CD4-positive, alpha-beta memory T cell (primary cell): ENCODE measurements around the gene SPATA16. TPM values are rescaled to one million over a fixed set of nuclear protein-coding genes. Genes with fewer than 3 reads are reported as not detected.
"Not testable (repeated sequence)": the region's sequence is repeated elsewhere in the genome, so short reads cannot be mapped to it uniquely, and the experiment has no call there.

Source experiments
- CTCF ChIA-PET: fragments of 350-600 bp; sonication (Branson Sonifier 250); formaldehyde crosslinking; loops from one replicate; lab custom pipeline; 2021; ENCODE audit warnings: inconsistent platforms; ENCODE audit not compliant: partially characterized antibody; lab: Charles Lee
- POLR2A ChIA-PET: fragments of 350-600 bp; sonication (Branson Sonifier 250); formaldehyde crosslinking; loops from one replicate; lab custom pipeline; 2021; ENCODE audit not compliant: partially characterized antibody; lab: Charles Lee
- DNase-seq, 5 donors: peaks; one replicate each; pipeline versions ENCODE4 v3.0.0 to v3.0.0-alpha.2; 2020 to 2022; ENCODE audit warnings: mixed read lengths in 1 of 5
- H3K27ac ChIP-seq: one replicate; pipeline ENCODE4 v1.7.0; 2013; ENCODE audit warnings: low read depth, low read length
- H3K27me3 ChIP-seq: 2 replicates; pipeline ENCODE4 v1.7.0; 2013; ENCODE audit warnings: mild to moderate bottlenecking, low read length, moderate library complexity; ENCODE audit not compliant: insufficient read depth
- H3K36me3 ChIP-seq: 2 replicates; pipeline ENCODE4 v1.7.0; 2013; ENCODE audit warnings: mild to moderate bottlenecking, low read length, moderate library complexity; ENCODE audit not compliant: insufficient read depth
- H3K4me1 ChIP-seq: 2 replicates; pipeline ENCODE4 v1.7.0; 2013; ENCODE audit warnings: mild to moderate bottlenecking, low read length, moderate library complexity; ENCODE audit not compliant: insufficient read depth
- H3K4me3 ChIP-seq, 2 donors: one replicate each; pipeline ENCODE4 v1.7.0; 2013; ENCODE audit warnings: low read length in 2 of 2, mild to moderate bottlenecking in 1 of 2
- H3K9me3 ChIP-seq, 2 donors: one replicate each; pipeline ENCODE4 v1.7.0; 2013; ENCODE audit warnings: low read length in 2 of 2, control low read depth in 1 of 2; ENCODE audit not compliant: control insufficient read depth in 1 of 2
- H3K27ac Mint-ChIP-seq, 7 donors: one replicate each; pipeline ENCODE4 v1.8.0; 2020 to 2021; ENCODE audit warnings: mixed read lengths in 7 of 7, mild to moderate bottlenecking in 6 of 7, inconsistent platforms in 3 of 7, moderate library complexity in 3 of 7
- H3K27me3 Mint-ChIP-seq, 2 donors: one replicate each; pipeline ENCODE4 v1.8.0; 2020 to 2021; ENCODE audit warnings: mixed read lengths in 2 of 2
- H3K36me3 Mint-ChIP-seq, 2 donors: one replicate each; pipeline ENCODE4 v1.8.0; 2020 to 2021; ENCODE audit warnings: mixed read lengths in 2 of 2, inconsistent platforms in 1 of 2, mild to moderate bottlenecking in 1 of 2
- H3K4me1 Mint-ChIP-seq, 4 donors: one replicate each; pipeline ENCODE4 v1.8.0; 2020 to 2021; ENCODE audit warnings: mixed read lengths in 4 of 4, mild to moderate bottlenecking in 1 of 4
- H3K4me3 Mint-ChIP-seq, 8 donors: one replicate each; pipeline ENCODE4 v1.8.0; 2020 to 2021; ENCODE audit warnings: mixed read lengths in 8 of 8, mild to moderate bottlenecking in 7 of 8, moderate library complexity in 6 of 8, inconsistent platforms in 3 of 8
- H3K9me3 Mint-ChIP-seq, 8 donors: one replicate each; pipeline ENCODE4 v1.8.0; 2020 to 2021; ENCODE audit warnings: mixed read lengths in 8 of 8, mild to moderate bottlenecking in 5 of 8, inconsistent platforms in 3 of 8, moderate library complexity in 1 of 8
- intact Hi-C: fragments of 100-400 bp; cut with micrococcal nuclease; formaldehyde crosslinking; loops from one replicate; pipeline ENCODE4 v1.15.1; 2023
- polyA plus RNA-seq, 2 donors: library from polyadenylated mRNA; unstranded; fragments of 300-500 nt; fragmentation: Illumina TruSeq; gene quantifications; one replicate each; pipeline ENCODE4 v1.2.3, GENCODE V29; 2021
- total RNA-seq, 2 experiments: library from RNA; stranded (reverse); gene quantifications; one replicate each; pipeline ENCODE4 v1.2.3, GENCODE V29; 2021

SPATA16 gene
- total RNA-seq: not detected
- not detected for polyA plus RNA-seq

- Mint-ChIP-seq H3K4me1 (no peaks in the 10 kb centered on the region), H3K27me3 (no peaks in the 10 kb centered on the region), H3K27ac (no peak within 1 kb of the TSS), H3K36me3 (no peaks in the 10 kb centered on the region), H3K9me3 (peaks cover 0 to 4% (median 0%) of the 10 kb centered on the region in 8 donors), H3K4me3 (no peak within 1 kb of the TSS)
- H3K4me3 ChIP-seq: no peak within 1 kb of the TSS
- H3K36me3 ChIP-seq: no peaks in the 10 kb centered on the region
- POLR2A ChIA-PET: no interaction called here
- peaks cover 0 to 6% of the 10 kb centered on the region in 2 donors for H3K9me3 ChIP-seq
- no peak within 1 kb of the TSS for H3K27ac ChIP-seq
- no peak for DNase-seq
- no peaks in the 10 kb centered on the region for H3K4me1 ChIP-seq
- intact Hi-C loops: no loop called here
- CTCF ChIA-PET: no interaction called here
- H3K27me3 ChIP-seq: no peaks in the 10 kb centered on the region
These were observed at the start of gene SPATA16 for GRCh38 chr3:173140986-173141385. SPATA16 (minus strand) TSS chr3:173141235; CDS start chr3:173117731, 23,504 bp downstream.

GRCh38 chr3:173183022-173183421 is 42.0 kb upstream of the SPATA16 start:
- H3K4me1 Mint-ChIP-seq, H3K27ac ChIP-seq, H3K36me3 ChIP-seq, H3K4me3 Mint-ChIP-seq, H3K27me3 Mint-ChIP-seq, H3K4me3 ChIP-seq, POLR2A ChIA-PET, H3K36me3 Mint-ChIP-seq, H3K27me3 ChIP-seq, H3K4me1 ChIP-seq, CTCF ChIA-PET, intact Hi-C loops, H3K27ac Mint-ChIP-seq, H3K9me3 ChIP-seq: not testable (repeated sequence)
- peak in 1 of 5 donors; percentile 36 for DNase-seq
- peaks cover 0 to 15% (median 6%) of the 10 kb centered on the region in 8 donors for H3K9me3 Mint-ChIP-seq

- H3K4me3 Mint-ChIP-seq: no peak overlapping the region
- H3K27ac ChIP-seq: no peak overlapping the region
- H3K27me3 ChIP-seq: no peaks in the 10 kb centered on the region
- CTCF ChIA-PET: no interaction called here
- H3K36me3 ChIP-seq: no peaks in the 10 kb centered on the region
- H3K4me1 ChIP-seq: no peaks in the 10 kb centered on the region
- no peak overlapping the region for H3K4me3 ChIP-seq
- no peaks in the 10 kb centered on the region for H3K9me3 ChIP-seq
- intact Hi-C loops: no loop called here
- no peaks in the 10 kb centered on the region for H3K36me3 Mint-ChIP-seq
- POLR2A ChIA-PET: no interaction called here
- H3K27ac Mint-ChIP-seq: no peak overlapping the region
- H3K4me1 Mint-ChIP-seq: no peaks in the 10 kb centered on the region
- H3K9me3 Mint-ChIP-seq: peaks cover 0 to 4% (median 0%) of the 10 kb centered on the region in 8 donors
- no peak for DNase-seq
- H3K27me3 Mint-ChIP-seq: peaks cover 0 to 1% of the 10 kb centered on the region in 2 donors
These were observed 32.6 kb upstream of the SPATA16 start for GRCh38 chr3:173173652-173174051.

- H3K27ac Mint-ChIP-seq, H3K4me3 Mint-ChIP-seq, H3K4me1 ChIP-seq, DNase-seq, H3K36me3 Mint-ChIP-seq, CTCF ChIA-PET, H3K9me3 Mint-ChIP-seq, H3K4me3 ChIP-seq, POLR2A ChIA-PET, H3K27me3 Mint-ChIP-seq, H3K9me3 ChIP-seq, H3K27ac ChIP-seq, intact Hi-C loops, H3K36me3 ChIP-seq, H3K4me1 Mint-ChIP-seq, H3K27me3 ChIP-seq: not testable (repeated sequence)
These were observed 18.1 kb upstream of the SPATA16 start for GRCh38 chr3:173159139-173159538.

GRCh38 chr3:173156533-173156932 is 15.5 kb upstream of the SPATA16 start:
- CTCF ChIA-PET, H3K27ac ChIP-seq, H3K4me3 Mint-ChIP-seq, H3K27ac Mint-ChIP-seq, H3K4me1 Mint-ChIP-seq, H3K27me3 ChIP-seq, H3K9me3 ChIP-seq, H3K36me3 Mint-ChIP-seq, DNase-seq, H3K9me3 Mint-ChIP-seq, intact Hi-C loops, H3K4me1 ChIP-seq, POLR2A ChIA-PET, H3K36me3 ChIP-seq, H3K27me3 Mint-ChIP-seq, H3K4me3 ChIP-seq: not testable (repeated sequence)

- no peaks in the 10 kb centered on the region for H3K9me3 ChIP-seq
- no peak overlapping the region for H3K27ac Mint-ChIP-seq
- H3K4me3 ChIP-seq: no peak overlapping the region
- ChIA-PET CTCF (no interaction called here), POLR2A (no interaction called here)
- intact Hi-C loops: no loop called here
- no peaks in the 10 kb centered on the region for H3K27me3 ChIP-seq
- H3K9me3 Mint-ChIP-seq: peaks cover 0 to 5% (median 0%) of the 10 kb centered on the region in 8 donors
- H3K36me3 Mint-ChIP-seq: no peaks in the 10 kb centered on the region
- H3K4me1 ChIP-seq: no peaks in the 10 kb centered on the region
- no peak overlapping the region for H3K27ac ChIP-seq
- H3K36me3 ChIP-seq: no peaks in the 10 kb centered on the region
- no peaks in the 10 kb centered on the region for H3K27me3 Mint-ChIP-seq
- DNase-seq: no peak
- no peak overlapping the region for H3K4me3 Mint-ChIP-seq
- no peaks in the 10 kb centered on the region for H3K4me1 Mint-ChIP-seq
These were observed 12.6 kb upstream of the SPATA16 start for GRCh38 chr3:173153631-173154030.

- Mint-ChIP-seq H3K27ac (no peak overlapping the region), H3K9me3 (no peaks in the 10 kb centered on the region), H3K4me1 (no peaks in the 10 kb centered on the region), H3K4me3 (no peak overlapping the region), H3K27me3 (no peaks in the 10 kb centered on the region), H3K36me3 (no peaks in the 10 kb centered on the region)
- intact Hi-C loops: no loop called here
- no peak overlapping the region for H3K4me3 ChIP-seq
- POLR2A ChIA-PET: no interaction called here
- no peak for DNase-seq
- H3K4me1 ChIP-seq: no peaks in the 10 kb centered on the region
- no peaks in the 10 kb centered on the region for H3K36me3 ChIP-seq
- CTCF ChIA-PET: no interaction called here
- peaks cover 0 to 6% of the 10 kb centered on the region in 2 donors for H3K9me3 ChIP-seq
- H3K27ac ChIP-seq: no peak overlapping the region
- no peaks in the 10 kb centered on the region for H3K27me3 ChIP-seq
These were observed 1.6 kb downstream of the SPATA16 start for GRCh38 chr3:173139420-173139819.

- no peaks in the 10 kb centered on the region for H3K27me3 ChIP-seq
- Mint-ChIP-seq H3K4me3 (no peak overlapping the region), H3K4me1 (no peaks in the 10 kb centered on the region), H3K36me3 (no peaks in the 10 kb centered on the region), H3K27me3 (no peaks in the 10 kb centered on the region), H3K9me3 (peaks cover 0 to 2% (median 0%) of the 10 kb centered on the region in 8 donors), H3K27ac (no peak overlapping the region)
- H3K27ac ChIP-seq: no peak overlapping the region
- CTCF ChIA-PET: interaction anchor here (0.9 kb wide), 1 partner anchor 22 kb away, joined by 3 read pairs; no protein-coding TSS in a partner anchor
- H3K4me3 ChIP-seq: no peak overlapping the region
- H3K9me3 ChIP-seq: no peaks in the 10 kb centered on the region
- H3K36me3 ChIP-seq: no peaks in the 10 kb centered on the region
- intact Hi-C loops: no loop called here
- no peak for DNase-seq
- H3K4me1 ChIP-seq: no peaks in the 10 kb centered on the region
- POLR2A ChIA-PET: no interaction called here
These were observed 3.0 kb downstream of the SPATA16 start for GRCh38 chr3:173138026-173138425.
